ENCODE data around the gene TRDN. TPM values are rescaled to one million over a fixed set of nuclear protein-coding genes. Genes with fewer than 3 reads are reported as not detected.

Gene TRDN
- total RNA-seq, 3 donors from 2014 or later, result 0.96 TPM; not detected in 2

DNA sequence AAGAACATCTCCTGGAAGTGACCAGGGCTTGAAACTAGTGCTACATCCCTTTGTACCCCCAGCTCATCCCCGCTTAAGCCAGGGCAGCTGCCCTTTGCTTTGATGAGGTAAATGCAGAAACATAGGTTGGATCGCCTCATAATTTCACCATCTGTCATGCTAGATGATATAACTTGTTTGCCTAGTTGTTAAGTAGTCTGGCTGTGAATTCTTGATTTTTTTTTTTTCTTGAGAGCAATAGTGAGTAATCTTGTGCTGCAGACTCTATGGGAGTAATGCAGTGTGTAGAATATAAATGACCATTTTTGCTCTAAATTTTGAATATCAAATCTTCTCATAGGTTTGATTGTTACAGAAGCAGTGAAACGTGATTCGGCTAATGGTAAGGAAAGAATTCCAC lies 4.1 kb downstream of the TRDN start:
- intact Hi-C loops (cut with DNase I; ENCODE audit: low total_unique reads), result no loop called here
- Histone ChIP-seq H3K27me3 (no peaks in the 10 kb centered on the region), H3K27ac (no peak overlapping the region)

DNA sequence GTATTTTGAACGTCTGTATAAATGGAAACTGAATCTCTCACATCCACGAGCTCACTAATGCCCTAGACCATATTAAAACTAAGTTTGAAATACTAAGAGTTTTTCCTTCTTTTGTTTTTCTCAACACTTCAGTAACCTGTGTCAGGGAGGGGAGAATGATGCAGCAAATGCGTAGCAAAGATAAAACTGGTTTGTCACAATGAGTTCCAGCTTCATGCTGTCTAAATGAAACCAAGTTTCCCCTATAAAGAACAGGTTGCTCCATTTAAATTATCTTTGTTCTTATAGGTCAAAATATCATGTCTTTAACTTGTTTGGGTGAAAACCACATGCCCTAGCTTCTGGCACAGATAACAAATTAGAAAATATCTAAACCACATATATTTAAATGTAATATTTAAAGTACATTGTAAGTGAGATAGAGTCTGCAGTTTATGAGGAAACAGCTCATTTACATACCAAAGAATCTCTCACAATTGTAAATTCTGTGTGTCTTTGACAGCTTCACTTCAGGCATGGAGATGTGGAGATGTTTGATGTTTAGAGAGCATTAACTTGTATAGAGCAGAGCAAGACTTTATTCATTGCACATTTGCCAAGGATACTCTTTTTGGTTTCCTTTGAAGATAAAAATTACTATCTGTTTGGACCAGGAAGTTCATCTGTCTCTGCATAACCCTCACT lies 7.3 kb downstream of the TRDN start:
- Histone ChIP-seq H3K27ac (no peak overlapping the region), H3K36me3 (no peaks in the 10 kb centered on the region), H3K9me3 (no peaks in the 10 kb centered on the region), H3K27me3 (no peaks in the 10 kb centered on the region), H3K4me1 (no peaks in the 10 kb centered on the region), H3K4me3 (no peak overlapping the region)
- intact Hi-C loops (cut with DNase I; ENCODE audit: low total_unique reads), result no loop called here
- TF ChIP-seq, protein P1, sequence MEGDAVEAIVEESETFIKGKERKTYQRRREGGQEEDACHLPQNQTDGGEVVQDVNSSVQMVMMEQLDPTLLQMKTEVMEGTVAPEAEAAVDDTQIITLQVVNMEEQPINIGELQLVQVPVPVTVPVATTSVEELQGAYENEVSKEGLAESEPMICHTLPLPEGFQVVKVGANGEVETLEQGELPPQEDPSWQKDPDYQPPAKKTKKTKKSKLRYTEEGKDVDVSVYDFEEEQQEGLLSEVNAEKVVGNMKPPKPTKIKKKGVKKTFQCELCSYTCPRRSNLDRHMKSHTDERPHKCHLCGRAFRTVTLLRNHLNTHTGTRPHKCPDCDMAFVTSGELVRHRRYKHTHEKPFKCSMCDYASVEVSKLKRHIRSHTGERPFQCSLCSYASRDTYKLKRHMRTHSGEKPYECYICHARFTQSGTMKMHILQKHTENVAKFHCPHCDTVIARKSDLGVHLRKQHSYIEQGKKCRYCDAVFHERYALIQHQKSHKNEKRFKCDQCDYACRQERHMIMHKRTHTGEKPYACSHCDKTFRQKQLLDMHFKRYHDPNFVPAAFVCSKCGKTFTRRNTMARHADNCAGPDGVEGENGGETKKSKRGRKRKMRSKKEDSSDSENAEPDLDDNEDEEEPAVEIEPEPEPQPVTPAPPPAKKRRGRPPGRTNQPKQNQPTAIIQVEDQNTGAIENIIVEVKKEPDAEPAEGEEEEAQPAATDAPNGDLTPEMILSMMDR (IDR thresholded peaks at IDR 0.05), result no peak
- no peak for TF ChIP-seq POLR2A (IDR thresholded peaks at IDR 0.05)
- no peak for TF ChIP-seq POLR2AphosphoS5 (IDR thresholded peaks at IDR 0.05)
- DNase-seq (ENCODE audit: low spot score in 2 of 2), result no peak

More for the DNA sequence above, 4.1 kb downstream of the TRDN start:
- TF ChIP-seq POLR2A (IDR thresholded peaks at IDR 0.05), result no peak
- TF ChIP-seq, protein P1 (IDR thresholded peaks at IDR 0.05), result no peak
- TF ChIP-seq POLR2AphosphoS5 (IDR thresholded peaks at IDR 0.05), result no peak
- no peak overlapping the region for H3K4me3 ChIP-seq
- H3K36me3 ChIP-seq, result no peaks in the 10 kb centered on the region
- H3K9me3 ChIP-seq, result no peaks in the 10 kb centered on the region
- no peaks in the 10 kb centered on the region for H3K4me1 ChIP-seq
- no peak for DNase-seq (ENCODE audit: low spot score in 2 of 2)

- Histone ChIP-seq H3K4me3 (no peak overlapping the region), H3K27ac (no peak overlapping the region), H3K9me3 (no peaks in the 10 kb centered on the region), H3K4me1 (no peaks in the 10 kb centered on the region), H3K27me3 (no peaks in the 10 kb centered on the region), H3K36me3 (no peaks in the 10 kb centered on the region)
- intact Hi-C loops (cut with DNase I; ENCODE audit: low total_unique reads), result no loop called here
- DNase-seq (ENCODE audit: low spot score in 2 of 2), result no peak
- TF ChIP-seq, protein P1 (IDR thresholded peaks at IDR 0.05), result no peak
- TF ChIP-seq POLR2AphosphoS5 (IDR thresholded peaks at IDR 0.05) (no peak), POLR2A (IDR thresholded peaks at IDR 0.05) (no peak)
Measured at GRCh38 chr6:123625696-123626095, 11.1 kb downstream of the TRDN start.

GRCh38 chr6:123622780-123623179 lies 14.0 kb downstream of the TRDN start:
- TF ChIP-seq, protein P1 (IDR thresholded peaks at IDR 0.05), result no peak
- no peak for TF ChIP-seq POLR2A (IDR thresholded peaks at IDR 0.05)
- no peak for TF ChIP-seq POLR2AphosphoS5 (IDR thresholded peaks at IDR 0.05)

DNA sequence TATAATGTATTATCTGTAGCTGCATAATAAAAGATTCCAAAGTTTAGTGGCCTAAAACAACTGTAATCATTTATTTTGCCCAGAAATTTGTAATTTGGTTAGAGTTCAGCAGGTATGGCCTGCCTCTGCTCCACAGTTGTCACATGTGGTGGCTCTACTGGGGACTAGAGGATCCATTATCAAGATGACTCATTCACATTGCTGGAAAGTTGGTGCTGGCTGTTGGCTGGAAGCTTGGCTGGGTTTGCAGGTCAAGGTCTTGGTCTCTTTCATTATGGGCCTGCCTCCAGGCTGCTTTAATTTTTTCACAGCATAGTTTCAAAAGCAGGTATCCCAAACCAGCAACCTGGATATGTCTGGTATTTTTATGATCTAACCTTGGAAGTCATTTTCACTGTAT lies 17.6 kb downstream of the TRDN start:
- TF ChIP-seq POLR2A (IDR thresholded peaks at IDR 0.05), result no peak
- TF ChIP-seq POLR2AphosphoS5 (IDR thresholded peaks at IDR 0.05), result no peak
- TF ChIP-seq, protein P1 (IDR thresholded peaks at IDR 0.05), result no peak
- DNase-seq (ENCODE audit: low spot score in 2 of 2), result no peak
- H3K4me3 ChIP-seq, result no peak overlapping the region
- H3K9me3 ChIP-seq, result no peaks in the 10 kb centered on the region
- H3K27ac ChIP-seq, result no peak overlapping the region
- H3K27me3 ChIP-seq, result no peaks in the 10 kb centered on the region
- H3K4me1 ChIP-seq, result no peaks in the 10 kb centered on the region
- H3K36me3 ChIP-seq, result no peaks in the 10 kb centered on the region
- intact Hi-C loops (cut with DNase I; ENCODE audit: low total_unique reads), result no loop called here

More at GRCh38 chr6:123622780-123623179, 14.0 kb downstream of the TRDN start:
- DNase-seq (ENCODE audit: low spot score in 2 of 2), result no peak
- H3K4me3 ChIP-seq, result no peak overlapping the region
- no peak overlapping the region for H3K27ac ChIP-seq
- H3K9me3 ChIP-seq, result no peaks in the 10 kb centered on the region
- no peaks in the 10 kb centered on the region for H3K4me1 ChIP-seq
- intact Hi-C loops (cut with DNase I; ENCODE audit: low total_unique reads), result no loop called here
- no peaks in the 10 kb centered on the region for H3K27me3 ChIP-seq
- H3K36me3 ChIP-seq, result no peaks in the 10 kb centered on the region

All from breast epithelium (tissue), 4 donors.